Stimulated activated CD8-positive, alpha-beta memory T cell treated with anti-CD3 and anti-CD28 coated beads, Interleukin-15, amount 100 ng/mL, for 24 hours (primary cell): ENCODE data around the gene CSNK2A3.
"Not testable (repeated sequence)": the region's sequence is repeated elsewhere in the genome, so short reads cannot be mapped to it uniquely, and the experiment has no call there.

Experiments used
- DNase-seq: peaks from one replicate; pipeline ENCODE4 v3.0.0-alpha.2; 2020; ENCODE audit warnings: low read depth

CSNK2A3 gene

DNA sequence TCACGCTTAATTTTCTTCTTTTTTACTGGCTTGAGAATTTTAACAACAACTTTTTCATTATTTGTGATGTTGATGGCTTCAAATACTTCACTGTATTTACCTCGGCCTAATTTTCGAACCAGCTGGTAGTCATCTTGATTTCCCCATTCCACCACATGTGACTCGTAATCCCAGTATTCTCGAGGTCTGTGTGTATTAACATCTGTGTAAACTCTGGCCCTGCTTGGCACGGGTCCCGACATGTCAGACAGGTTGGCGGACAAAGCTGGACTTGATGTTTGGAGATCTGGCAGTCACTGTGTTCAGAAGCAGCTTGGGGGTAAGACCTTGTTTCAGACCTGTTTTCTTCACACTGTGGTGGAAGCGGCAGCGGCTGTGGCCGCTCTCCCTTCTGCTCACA lies at the start of gene CSNK2A3:
TSS of gene CSNK2A3 (minus strand) at position 373 of the 400 bp plus-strand sequence. CDS start at position 242, 131 bp downstream.
- DNase-seq: not testable (repeated sequence)

DNA sequence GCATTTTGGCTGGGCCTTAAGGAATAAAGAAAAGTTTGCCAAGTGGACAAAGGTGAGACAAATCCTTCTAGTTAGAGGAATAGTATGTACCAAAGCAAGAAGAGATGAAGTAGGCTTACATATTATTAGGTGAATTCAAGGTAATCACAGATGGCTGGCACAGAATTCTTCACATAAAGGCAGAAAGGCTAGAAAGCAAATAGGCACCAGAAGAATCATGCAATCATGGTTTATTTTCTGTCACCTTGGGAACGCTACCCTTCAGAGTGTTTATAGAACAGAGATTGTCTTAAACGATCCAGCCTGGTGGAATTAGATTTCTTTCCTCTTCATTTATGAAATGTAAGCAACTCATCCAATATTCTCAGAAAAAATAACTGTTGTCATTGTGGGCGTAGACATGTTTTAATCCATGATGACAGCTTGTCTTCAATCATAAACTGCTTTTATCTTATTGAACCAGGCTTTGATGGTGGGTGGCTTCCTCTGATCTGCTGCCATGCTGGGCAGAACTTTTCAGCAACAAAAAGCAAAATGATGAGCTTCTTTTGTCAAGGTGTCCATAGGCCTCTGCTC lies 49.0 kb upstream of the CSNK2A3 start:
- no peak for DNase-seq

DNA sequence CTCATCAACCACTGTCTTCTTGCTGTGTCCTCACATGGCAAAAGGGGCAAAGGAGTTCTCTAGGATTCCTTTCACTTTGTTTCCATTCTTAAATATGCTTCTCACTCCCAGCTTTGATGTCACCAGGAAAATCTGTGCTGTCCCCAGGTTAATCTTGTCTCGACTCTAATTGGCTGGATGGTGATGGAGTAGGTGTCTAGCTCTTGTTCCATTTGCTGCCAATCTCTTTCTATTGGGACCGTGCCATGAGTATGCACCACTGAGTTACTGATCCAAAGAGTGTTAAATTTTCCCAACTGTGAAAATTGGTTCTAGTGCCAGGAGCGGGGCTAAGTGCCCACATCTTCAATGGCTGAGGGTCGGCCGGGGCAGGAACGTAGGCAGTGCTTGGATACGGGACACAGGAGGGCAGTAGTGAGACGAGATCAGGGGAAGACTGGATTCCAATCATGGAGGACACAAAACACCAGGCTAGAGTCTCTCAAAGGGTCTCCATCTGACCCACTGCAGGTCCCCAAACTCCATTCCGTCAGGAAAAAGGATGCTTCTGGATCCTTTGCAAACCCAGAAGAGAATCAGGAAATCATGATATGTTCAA lies 47.7 kb upstream of the CSNK2A3 start:
- no peak for DNase-seq

DNA sequence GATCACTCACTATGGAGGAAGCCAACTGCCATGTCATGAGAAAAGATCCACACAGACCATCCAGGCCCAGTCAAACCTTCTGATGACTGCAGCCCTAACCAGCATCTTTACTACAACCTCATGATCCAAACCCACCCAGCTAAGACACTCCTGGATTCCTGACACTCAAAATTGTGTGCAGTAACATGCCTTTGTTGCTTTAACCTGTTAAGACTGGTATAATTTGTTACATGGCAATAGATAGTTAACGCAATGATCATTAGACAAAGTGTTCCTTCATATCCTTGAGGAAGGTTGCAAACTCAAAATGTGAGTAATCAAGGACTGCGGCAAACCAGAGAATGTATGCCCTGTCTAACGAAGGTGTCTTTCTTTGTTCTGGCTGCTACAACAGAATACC lies 47.1 kb upstream of the CSNK2A3 start:
- DNase-seq: no peak

DNA sequence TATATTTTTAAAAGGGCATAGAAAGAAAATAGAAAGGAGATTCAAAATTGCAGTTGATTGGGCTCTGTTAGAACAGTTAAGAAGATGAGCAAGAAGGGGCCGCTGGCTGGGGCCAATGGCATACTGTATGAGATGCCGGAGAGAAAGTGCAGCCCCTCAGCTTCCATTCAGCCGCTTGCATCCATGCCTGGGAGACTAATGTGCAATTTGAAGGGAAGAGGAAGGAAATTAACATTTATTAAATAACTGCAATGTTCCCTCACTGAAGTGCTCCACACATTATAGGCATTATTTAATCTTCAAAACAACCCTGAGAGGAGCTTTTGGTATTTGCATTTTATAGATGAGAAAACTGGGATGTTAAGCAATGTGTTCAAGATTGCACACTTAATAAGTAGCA lies 44.7 kb upstream of the CSNK2A3 start:
- DNase-seq: no peak

DNA sequence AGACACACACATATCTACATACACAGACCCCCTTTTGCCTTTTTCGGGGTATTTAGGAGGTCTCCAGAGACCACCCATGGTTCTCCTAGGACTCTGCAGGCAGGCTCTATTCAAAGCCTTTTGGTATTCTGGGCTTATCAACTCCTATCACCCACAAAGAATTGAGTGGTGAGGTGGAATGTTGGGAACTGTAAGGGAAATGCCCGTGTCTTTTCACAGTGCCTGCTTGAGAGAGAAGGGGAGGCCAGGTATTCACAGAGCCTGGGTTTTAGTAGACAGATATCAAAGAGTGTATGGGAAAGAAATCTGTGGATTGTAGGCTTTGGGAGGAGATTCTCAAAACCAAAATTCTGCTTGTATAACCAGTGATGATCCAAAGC lies 44.0 kb upstream of the CSNK2A3 start:
- DNase-seq: no peak

DNA sequence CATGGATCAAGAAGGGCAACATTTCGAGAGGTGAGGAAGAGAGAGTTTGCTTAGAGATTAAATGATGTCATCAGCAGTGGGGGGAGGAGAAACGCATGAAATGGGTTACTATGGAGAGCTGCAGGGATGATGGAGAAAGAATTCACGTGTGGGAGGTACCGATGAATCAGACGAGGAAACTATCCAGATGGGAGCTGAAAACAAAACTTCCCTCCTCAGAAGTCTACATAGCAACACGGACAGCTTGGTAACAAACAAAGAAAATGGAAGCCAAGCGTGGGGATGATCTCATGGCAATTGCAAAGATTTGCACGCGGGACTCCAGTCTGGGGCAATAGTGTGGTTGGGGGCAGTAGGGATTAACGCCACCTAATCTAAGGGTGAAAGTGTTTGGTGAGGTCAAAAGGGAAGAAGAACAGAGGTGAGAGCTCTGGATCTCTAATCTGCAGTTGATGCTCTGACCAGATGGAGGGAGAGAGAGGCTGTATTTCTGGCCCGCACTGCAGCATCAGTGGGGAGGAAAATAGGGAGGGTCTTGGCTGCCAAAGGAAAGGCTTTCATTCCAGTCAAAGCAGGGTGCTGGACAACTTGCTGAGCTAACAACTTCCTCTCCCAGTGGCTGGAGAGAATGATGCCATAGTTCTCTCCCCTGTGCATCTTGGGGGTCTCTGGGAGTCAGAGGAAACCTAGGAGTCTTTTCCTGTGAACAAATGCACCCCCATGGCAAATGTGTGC lies 43.4 kb upstream of the CSNK2A3 start:
- no peak for DNase-seq

DNA sequence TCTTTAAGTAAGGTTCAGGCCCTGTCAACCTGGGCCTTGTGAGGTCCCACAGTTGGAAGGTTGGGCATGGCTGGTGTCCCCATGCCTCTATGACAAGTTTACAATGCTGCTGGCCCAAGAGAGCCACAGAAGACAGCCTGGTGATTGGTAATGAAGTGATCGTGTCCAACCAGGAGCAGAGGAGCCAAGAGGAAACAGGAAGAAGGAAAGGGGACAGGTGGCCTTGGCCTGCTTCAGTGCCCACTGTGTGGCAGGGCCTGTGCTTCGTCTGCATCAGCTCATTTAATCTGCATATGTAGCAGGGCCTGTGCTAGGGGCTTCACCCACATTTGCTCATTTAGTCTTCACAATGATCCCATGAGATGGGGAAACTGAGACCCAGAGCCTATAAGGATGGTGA lies 42.1 kb upstream of the CSNK2A3 start:
- no peak for DNase-seq

DNA sequence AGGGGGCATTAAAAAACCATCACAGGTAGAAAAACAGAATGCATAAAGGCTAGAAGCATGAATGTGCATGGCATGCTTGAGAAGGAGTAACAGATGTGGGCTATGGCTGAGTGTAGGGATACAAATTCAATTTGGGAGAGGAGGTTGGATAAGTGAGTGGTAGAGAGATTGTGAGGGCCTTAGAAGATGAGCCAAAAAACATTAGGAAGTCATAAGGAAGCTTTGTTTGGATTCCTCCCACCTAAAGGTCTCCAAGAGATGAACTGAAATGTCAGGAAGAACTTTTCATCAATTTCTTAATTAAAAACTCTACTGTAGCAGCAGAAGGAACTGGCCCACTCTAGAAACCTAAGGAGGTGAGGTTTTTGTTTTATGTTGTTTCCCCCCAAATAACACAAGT lies 41.2 kb upstream of the CSNK2A3 start:
- DNase-seq: no peak

DNA sequence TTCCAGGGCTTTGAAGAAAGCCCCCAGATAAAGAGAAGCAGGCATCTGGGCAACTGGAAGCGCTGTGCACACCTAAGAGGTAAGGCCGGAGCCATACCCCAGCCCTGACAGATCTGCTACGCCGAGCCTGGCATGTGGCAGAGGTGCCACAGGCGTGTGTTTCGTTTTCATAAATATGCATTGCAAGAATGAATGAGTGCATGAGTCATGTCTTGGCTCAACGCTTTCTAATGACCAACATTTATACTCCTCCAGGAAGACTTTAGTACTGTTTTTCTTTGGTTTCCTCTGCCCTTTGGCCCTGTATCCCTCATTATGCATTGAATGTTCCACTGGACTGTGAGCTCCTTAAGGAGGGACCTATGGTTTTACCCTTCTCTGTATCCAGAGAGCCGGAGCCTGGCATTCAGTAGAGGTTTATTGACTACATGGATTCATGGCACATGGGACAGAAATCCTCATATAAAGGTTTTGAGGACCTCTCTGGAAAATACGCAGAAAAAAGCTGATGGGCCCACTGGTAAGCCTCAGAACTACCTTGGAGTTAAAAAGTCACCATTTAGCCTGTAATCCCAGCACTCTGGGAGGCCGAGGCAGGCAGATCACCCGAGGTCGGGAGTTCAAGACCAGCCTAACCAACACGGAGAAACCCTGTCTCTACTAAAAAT lies 38.9 kb upstream of the CSNK2A3 start:
- no peak for DNase-seq

DNA sequence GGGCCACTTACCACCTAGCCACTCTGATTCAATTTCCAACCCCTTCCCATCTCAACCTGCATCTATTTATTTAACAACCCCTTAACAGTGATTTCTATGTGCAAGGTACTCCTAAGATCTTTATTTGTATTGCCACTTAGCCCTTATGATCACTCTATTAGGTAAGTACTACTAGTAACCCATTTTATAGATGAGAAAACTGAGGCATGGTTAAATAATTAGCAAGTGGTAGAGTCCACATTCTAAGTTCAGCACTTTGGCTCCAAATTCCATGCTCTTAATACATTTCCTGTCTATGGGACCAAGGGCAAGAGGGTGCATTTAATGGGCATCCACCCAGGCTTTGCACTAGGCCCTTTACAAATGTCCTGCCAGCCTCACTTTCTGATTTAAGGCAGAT lies 38.1 kb upstream of the CSNK2A3 start:
- DNase-seq: no peak

DNA sequence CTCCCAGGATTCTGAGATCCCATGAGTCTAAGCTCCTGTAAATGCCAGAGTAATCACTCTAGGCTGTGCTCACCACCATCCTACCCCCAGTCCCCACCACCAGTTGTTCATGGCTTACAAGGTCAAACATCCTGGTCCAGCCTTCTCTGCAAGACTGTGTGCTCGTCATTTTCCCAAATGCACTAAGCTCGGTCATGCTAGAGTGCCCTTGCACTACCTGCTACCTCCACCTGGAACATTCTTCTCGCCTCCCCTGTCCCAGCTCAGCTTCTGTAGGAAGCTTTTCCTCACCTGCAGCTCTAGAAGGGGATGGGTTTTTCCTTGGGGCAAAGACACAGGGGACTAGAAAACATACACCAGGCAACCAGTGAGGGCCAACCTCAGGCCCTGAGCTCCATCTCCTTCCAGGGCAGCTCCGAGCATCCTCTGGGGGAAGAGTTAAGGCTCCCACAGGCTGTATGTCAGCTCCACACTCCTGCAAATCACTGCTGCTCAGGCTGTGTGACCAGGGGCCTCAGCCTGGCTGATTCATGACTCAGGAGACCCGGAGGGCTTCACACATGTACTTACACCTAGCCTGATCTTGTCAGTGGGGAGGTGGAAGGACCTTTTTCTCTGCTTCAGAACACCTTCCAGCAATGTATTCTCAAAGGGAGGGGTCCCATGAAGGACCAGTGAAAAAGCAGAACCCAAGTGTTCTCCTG lies 37.2 kb upstream of the CSNK2A3 start:
- no peak for DNase-seq

DNA sequence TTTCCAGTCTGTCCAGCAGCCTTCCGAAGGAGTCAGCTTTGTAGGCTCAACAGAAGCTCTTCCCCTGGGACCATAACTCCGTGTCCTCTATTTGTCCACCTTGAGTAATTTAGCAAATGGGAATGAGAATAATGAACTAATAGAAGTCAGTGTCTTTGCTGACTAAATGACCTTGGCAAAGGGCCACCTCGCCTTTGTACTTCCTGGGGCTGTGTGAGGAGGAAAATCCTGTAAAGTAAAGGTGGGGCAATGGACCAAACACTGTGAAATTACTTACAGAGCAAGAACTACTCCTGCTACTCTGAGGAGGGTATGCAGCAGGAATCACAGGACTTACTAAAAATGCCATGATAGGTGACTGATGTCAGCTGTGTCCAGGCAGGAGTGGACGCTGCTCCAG lies 36.2 kb upstream of the CSNK2A3 start:
- DNase-seq: no peak

DNA sequence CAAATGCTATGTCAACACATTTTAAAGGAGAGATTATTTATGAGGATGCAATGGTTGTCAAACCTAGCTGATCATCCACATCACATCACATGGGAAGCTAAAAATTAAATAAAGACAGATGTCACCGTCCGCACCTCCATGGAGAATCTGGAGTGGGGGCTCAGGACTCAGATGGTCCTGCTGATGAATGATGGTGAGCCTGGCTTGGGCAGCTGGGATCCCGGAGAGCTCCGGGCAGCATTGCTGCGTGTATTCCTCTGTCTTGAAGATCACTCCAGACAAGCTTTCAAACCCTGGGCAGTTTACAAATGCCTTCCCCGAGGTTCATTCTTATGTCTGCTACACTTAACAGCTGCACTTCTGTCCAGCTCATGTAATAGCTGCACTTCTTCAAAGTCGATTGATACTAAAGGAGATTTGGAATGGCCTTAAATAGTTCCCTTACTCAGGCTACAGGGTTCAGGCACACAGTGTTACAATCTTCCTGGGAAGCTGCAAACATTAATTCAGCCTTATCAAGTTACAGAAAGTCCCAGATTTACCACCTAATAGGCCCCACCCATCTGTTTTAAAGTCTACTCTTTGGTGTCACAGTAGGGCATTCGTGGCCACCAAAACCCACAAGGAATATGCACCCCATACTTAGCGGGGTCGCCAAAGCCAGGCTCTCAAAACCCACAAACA lies 34.7 kb upstream of the CSNK2A3 start:
- DNase-seq: no peak

DNA sequence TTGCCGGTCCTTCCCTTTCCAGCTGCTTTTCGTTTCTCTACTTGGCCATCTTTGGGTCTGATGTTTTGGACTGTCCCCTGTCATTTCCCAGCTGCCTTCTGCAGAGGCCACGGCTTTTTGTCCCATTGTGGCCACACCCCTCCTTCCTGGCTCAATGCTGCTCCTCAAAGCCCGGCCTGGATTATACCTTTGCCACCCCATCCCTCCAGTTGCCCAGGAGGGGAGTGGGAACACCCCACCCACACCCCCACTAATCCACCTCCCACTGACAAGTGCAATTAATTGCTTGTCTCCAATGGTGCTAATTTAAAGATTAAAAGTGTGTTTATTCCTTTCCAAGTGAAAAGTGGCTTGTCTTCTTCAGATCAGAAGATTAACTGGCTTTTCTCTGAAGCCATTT lies 34.2 kb upstream of the CSNK2A3 start:
- DNase-seq: no peak

DNA sequence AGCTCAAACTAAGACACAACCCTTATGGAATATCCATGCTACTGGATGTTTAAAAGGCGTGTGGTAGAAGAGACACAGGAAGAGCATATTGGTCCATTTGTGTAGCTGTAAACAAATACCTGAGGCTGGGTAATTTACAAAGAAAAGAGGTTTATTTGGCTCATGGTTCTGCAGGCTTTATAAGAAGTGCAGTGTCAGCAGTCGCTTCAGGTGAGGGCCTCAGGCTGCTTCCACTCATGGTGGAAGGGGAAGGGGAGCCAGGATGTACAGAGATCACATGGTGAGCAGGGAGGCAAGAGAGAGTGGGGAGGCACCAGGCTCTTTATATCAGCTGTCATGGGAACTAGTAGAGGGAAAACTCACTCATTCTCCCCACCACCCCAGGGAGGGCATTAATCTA lies 31.8 kb upstream of the CSNK2A3 start:
- DNase-seq: no peak

DNA sequence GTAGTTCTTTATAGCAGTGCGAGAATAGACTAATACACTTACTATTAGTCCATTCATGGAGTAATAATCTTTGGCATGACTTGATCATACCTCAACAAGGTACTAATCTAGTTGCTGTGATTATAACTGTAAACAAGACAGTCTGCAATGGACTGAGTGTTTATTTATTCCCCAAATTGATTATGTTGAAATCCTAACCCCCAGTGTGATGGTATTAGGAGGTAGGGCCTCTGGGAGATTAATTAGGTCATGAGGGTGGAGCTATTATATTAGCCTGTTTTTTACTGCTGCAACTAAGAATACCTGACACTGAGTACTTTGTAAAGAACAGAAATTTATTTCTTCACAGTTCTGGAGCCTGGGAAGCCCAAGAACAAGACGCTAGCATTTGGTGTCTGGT lies 30.9 kb upstream of the CSNK2A3 start:
- DNase-seq: no peak

DNA sequence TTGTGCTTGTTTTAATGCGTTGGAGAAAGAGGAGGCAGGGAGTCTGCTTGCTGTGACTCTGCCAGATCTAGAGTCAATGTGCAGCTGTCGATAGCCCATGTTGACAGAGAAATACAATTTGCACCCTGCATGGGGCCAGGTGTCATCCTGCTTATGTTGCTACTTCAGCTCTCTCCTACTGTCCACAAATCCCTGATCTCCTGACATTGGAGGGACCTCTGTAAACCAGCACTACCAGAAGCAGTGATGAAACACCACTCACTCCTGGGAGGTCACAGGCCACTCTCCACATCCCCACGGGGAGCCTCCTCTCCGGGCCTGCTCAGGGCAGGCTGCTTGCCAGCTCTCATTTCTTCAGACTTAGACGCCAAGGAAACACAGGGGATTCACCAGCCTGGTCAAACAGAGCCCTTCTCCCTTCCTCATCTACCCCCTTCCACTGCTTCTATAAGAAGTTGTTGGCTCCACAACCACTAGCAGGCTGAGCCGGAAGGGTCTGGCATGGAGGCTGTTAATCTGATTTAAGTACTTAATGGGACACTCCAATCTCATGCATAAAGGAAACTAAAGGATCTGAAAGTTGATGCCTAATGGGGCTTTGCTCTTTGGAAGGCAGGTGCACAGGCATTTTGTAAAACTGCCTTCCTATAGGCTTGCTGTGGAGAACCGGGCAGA lies 29.9 kb upstream of the CSNK2A3 start:
- no peak for DNase-seq

DNA sequence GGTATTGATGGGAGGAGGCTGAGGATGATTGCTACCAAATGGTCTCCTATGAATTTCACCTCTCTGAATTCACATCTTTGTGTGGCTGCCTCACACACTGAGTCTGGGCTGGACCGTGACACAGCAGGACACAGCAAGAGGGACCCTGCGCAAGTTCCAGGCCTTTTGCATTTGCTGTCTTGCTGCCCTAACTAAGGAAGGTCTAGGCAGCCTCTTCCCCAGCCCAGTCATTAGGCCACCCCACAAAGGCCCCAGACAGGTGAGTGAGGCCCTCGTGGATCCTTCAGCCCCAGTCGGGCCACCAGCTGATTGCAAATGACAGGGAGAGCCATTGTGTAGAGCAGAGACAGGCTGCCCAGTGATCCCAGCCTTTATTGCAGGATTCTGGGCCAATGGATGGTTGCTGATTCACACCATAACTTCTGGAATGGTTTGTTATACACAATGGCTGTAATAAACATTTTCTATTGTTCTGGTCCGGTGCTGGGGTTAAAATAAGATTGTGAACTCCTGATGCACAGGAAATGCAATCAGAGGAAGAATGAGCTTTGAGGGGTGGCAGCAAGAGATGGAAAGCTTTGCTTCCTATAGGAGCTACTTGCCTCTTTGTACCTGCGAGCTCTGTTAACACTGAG lies 28.5 kb upstream of the CSNK2A3 start:
- no peak for DNase-seq

DNA sequence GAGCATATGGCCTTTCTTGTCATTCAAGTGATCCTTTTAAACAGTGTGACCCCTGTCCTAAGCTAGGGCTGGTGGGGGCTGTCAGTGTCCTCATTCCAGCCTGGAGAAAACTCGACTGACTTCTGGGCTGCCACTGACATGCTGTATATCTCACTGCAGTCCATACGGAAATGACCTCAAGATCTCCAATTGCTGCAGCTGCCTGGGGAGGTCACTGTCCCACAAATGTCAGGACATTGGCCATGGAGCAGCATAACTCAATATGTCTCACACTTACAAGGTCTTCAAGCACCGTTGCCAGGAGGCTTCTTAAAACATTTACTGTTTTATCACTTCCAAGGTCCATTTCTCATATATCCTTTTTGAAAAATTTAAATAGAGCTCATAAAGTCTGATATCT lies 27.8 kb upstream of the CSNK2A3 start:
- DNase-seq: no peak

DNA sequence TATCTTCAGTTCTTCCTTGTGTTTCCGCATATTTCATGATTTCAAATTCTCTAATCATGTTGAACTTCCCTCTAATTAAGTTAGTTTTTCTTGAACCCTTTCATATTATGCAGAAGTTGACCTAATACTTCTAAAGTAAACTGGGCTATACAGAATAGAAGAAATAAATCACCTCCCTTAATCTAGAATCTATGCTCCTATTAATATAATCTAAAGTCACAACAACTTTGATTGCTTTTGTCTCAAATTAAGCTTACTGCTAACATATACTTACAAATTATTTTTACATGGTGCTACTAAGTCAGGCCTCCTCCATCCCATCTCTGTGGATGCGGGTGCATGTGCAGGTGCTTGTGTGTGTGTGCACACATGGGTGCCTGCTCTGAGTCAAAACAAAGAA lies 27.3 kb upstream of the CSNK2A3 start:
- DNase-seq: no peak
